ENCODE data around the gene SGCD. TPM values are rescaled to one million over a fixed set of nuclear protein-coding genes. Genes with fewer than 3 reads are reported as not detected.

SGCD gene
- total RNA-seq, 4 donors from 2014 or later: 0.83 to 9.6 (median 1.9) TPM

GRCh38 chr5:156361436-156362109, 34.6 kb downstream of the SGCD start:
- DNase-seq: no peak
- no peak for TF ChIP-seq POLR2A (IDR thresholded peaks at IDR 0.05)
- TF ChIP-seq, protein P1, sequence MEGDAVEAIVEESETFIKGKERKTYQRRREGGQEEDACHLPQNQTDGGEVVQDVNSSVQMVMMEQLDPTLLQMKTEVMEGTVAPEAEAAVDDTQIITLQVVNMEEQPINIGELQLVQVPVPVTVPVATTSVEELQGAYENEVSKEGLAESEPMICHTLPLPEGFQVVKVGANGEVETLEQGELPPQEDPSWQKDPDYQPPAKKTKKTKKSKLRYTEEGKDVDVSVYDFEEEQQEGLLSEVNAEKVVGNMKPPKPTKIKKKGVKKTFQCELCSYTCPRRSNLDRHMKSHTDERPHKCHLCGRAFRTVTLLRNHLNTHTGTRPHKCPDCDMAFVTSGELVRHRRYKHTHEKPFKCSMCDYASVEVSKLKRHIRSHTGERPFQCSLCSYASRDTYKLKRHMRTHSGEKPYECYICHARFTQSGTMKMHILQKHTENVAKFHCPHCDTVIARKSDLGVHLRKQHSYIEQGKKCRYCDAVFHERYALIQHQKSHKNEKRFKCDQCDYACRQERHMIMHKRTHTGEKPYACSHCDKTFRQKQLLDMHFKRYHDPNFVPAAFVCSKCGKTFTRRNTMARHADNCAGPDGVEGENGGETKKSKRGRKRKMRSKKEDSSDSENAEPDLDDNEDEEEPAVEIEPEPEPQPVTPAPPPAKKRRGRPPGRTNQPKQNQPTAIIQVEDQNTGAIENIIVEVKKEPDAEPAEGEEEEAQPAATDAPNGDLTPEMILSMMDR (IDR thresholded peaks at IDR 0.05): no peak
- H3K36me3 ChIP-seq: no peaks in the 10 kb centered on the region
- no peak overlapping the region for H3K27ac ChIP-seq
- no peak overlapping the region for H3K4me3 ChIP-seq
- H3K27me3 ChIP-seq: no peaks in the 10 kb centered on the region
- no peaks in the 10 kb centered on the region for H3K4me1 ChIP-seq
- H3K9me3 ChIP-seq: no peaks in the 10 kb centered on the region

GRCh38 chr5:156363861-156364260, 36.9 kb downstream of the SGCD start:
- Histone ChIP-seq H3K4me1 (no peaks in the 10 kb centered on the region), H3K27me3 (no peaks in the 10 kb centered on the region), H3K4me3 (no peak overlapping the region), H3K9me3 (no peaks in the 10 kb centered on the region), H3K27ac (no peak overlapping the region), H3K36me3 (no peaks in the 10 kb centered on the region)
- TF ChIP-seq POLR2A (IDR thresholded peaks at IDR 0.05): no peak
- TF ChIP-seq, protein P1 (IDR thresholded peaks at IDR 0.05): no peak
- DNase-seq: no peak

GRCh38 chr5:156366521-156366920, 39.6 kb downstream of the SGCD start:
- no peak for DNase-seq
- Histone ChIP-seq H3K4me1 (no peaks in the 10 kb centered on the region), H3K9me3 (no peaks in the 10 kb centered on the region), H3K27ac (no peak overlapping the region), H3K4me3 (no peak overlapping the region), H3K27me3 (no peaks in the 10 kb centered on the region), H3K36me3 (no peaks in the 10 kb centered on the region)
- TF ChIP-seq, protein P1 (IDR thresholded peaks at IDR 0.05): no peak
- no peak for TF ChIP-seq POLR2A (IDR thresholded peaks at IDR 0.05)

- Histone ChIP-seq H3K4me3 (no peak overlapping the region), H3K36me3 (no peaks in the 10 kb centered on the region), H3K9me3 (no peaks in the 10 kb centered on the region), H3K4me1 (no peaks in the 10 kb centered on the region), H3K27ac (no peak overlapping the region), H3K27me3 (no peaks in the 10 kb centered on the region)
- DNase-seq: no peak
- TF ChIP-seq POLR2A (IDR thresholded peaks at IDR 0.05): no peak
- TF ChIP-seq, protein P1 (IDR thresholded peaks at IDR 0.05): no peak
Observed at GRCh38 chr5:156367597-156367996, 40.6 kb downstream of the SGCD start.

DNA sequence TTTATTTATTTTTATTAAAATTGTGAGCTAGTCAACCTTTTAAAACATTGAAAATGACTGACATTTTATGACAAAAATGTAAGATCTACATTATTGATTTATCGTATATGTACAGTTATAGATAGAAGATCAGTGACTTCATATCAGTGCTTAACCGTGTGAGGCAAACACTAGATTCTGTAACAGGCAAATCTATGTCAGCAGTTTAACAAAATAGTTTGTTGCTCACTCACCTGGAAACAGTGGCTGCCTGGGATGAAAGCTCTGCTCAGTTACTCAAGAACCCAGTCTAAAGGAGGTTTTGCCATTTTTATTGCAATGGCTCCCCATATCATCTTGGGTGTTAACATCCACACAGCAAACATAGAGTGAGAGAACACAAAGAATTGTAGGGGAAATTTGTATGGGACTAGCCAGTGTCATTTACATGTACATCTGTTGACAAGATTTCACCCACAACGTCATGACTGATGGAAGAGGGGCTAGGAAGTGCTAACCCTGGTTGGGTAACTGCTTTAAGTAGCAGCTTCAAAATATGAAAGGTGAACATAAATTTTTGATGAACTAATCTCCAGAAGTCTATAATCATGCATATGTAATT, 49.0 kb downstream of the SGCD start:
- Histone ChIP-seq H3K27ac (no peak overlapping the region), H3K4me3 (no peak overlapping the region), H3K4me1 (no peaks in the 10 kb centered on the region), H3K27me3 (no peaks in the 10 kb centered on the region), H3K36me3 (no peaks in the 10 kb centered on the region), H3K9me3 (no peaks in the 10 kb centered on the region)
- no peak for DNase-seq
- TF ChIP-seq, protein P1 (IDR thresholded peaks at IDR 0.05): no peak
- TF ChIP-seq POLR2A (IDR thresholded peaks at IDR 0.05): no peak
